GM13977 (cell line): ENCODE results near the gene TFPT.
A peak's percentile ranks its signal among the peaks of the same experiment; 100 is the strongest.

Experiments used
- DNase-seq: peaks from one replicate; pipeline ENCODE4 v3.0.0; 2012; ENCODE audit warnings: low spot score
- in situ Hi-C: fragments of 300-500 bp; cut with MboI; formaldehyde crosslinking; loops from one replicate; pipeline ENCODE4 v1.12.0; 2022; ENCODE audit warnings: low sequenced_read_pairs, low pct_unique_long_range_greater_than_20kb, mixed read lengths, inconsistent platforms; ENCODE audit not compliant: unreplicated experiment
- TF ChIP-seq, protein P1 (sequence below): IDR thresholded peaks from 2 replicates; pipeline ENCODE4 v1.5.1; 2012; ENCODE audit warnings: mild to moderate bottlenecking, control low read depth; ENCODE audit not compliant: insufficient read depth; ENCODE audit errors: extremely low read depth, missing control alignments

The TFPT gene

DNA sequence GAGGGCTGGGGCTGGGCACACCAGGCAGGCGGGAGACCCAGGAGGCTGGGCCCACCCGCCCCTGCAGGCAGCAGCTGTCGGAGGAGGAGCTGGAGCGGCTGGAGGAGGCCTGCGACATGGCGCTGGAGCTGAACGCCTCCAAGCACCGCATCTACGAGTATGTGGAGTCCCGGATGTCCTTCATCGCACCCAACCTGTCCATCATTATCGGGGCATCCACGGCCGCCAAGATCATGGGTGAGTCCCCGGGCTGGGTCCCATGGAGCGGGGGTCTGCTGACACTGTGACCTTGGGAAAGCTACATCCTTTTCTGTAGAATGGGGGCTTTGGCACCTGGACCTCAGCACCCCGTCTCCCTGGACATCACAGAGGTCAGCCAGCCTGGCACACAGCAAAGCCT lies 8.2 kb upstream of the TFPT start:
- TF ChIP-seq, protein P1, sequence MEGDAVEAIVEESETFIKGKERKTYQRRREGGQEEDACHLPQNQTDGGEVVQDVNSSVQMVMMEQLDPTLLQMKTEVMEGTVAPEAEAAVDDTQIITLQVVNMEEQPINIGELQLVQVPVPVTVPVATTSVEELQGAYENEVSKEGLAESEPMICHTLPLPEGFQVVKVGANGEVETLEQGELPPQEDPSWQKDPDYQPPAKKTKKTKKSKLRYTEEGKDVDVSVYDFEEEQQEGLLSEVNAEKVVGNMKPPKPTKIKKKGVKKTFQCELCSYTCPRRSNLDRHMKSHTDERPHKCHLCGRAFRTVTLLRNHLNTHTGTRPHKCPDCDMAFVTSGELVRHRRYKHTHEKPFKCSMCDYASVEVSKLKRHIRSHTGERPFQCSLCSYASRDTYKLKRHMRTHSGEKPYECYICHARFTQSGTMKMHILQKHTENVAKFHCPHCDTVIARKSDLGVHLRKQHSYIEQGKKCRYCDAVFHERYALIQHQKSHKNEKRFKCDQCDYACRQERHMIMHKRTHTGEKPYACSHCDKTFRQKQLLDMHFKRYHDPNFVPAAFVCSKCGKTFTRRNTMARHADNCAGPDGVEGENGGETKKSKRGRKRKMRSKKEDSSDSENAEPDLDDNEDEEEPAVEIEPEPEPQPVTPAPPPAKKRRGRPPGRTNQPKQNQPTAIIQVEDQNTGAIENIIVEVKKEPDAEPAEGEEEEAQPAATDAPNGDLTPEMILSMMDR, result no peak
- in situ Hi-C loops, result no loop called here
- DNase-seq, result no peak

DNA sequence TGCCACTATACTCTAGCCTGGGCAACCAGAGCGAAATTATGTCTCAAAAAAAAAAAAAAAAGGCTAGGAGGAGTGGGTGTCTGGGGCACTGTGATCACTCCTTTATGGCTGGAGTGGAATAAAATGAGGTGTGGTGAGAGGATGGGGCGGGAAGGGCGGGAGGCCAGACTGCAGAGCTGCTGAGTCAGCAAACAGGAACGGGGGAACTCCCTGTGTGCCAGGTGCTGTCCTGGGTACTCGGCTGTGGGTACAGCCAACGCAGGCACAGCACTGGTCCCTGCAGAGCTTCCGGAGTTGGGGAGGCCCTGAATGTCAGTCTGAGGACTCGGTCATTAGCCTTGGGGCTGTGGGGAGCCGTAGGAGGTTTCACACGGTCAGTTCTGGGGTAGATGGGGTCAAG lies 5.8 kb upstream of the TFPT start:
- in situ Hi-C loops, result no loop called here
- DNase-seq, result no peak
- TF ChIP-seq, protein P1, result no peak

DNA sequence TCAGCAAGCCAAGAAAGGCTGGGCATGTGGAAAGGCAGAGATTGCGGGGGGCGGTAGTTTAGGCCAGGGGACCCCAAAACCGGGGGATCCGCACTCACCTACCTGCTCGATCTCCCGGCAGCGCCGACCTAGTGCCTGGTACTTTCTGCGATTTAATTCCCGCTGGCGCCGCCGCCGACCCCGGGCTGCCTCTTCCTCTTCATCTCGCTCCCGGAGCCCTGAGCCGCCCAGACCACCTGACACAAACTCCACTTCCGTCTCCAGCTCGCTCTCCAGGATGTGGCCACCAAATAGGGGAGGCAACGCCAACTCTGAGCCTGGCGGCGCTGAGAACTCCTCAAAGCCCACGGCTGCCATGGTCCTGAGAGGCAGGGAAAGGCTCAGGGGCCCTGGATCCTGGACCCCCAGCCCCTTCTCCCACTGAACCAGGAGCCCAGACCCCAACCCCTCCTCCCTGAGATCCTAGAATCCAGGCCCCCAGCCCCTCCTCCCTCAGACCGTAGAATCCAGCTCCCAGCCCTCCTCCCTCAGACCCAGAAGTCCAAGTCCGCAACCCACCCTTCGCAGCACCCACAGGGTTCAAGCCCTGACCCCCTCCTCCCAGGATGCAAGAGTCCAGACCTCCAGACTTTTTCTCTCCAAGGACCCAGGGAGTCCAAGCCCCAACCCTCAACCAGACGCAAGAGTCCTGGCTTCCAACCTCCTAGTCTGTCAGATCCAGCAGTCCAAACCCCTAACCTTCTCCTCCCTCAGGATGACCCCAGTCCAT lies 933 bp downstream of the TFPT start:
- peak; percentile 70 for DNase-seq
- TF ChIP-seq, protein P1, result no peak
- in situ Hi-C loops, result no loop called here

DNA sequence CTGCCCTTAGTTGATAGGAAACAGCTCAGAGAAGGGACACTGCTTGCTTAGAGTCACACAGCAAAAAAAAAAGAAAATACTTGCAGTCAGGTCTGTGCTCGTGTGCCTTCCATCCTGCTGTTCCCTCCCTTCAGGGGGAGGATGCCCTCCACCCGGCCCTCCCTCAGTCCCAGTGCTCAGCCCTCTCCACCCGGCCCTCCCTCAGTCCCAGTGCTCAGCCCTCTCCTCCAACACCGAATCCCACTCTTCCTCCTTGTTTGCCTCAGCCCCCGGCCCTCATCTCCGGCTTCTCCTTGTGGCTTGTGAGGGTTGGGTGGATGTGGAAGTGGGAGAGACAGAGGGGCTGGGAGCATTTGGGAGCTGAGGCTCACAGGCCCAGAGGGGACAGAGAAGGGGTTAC lies 5.8 kb downstream of the TFPT start:
- TF ChIP-seq, protein P1, result no peak
- DNase-seq, result no peak
- in situ Hi-C loops, result no loop called here

DNA sequence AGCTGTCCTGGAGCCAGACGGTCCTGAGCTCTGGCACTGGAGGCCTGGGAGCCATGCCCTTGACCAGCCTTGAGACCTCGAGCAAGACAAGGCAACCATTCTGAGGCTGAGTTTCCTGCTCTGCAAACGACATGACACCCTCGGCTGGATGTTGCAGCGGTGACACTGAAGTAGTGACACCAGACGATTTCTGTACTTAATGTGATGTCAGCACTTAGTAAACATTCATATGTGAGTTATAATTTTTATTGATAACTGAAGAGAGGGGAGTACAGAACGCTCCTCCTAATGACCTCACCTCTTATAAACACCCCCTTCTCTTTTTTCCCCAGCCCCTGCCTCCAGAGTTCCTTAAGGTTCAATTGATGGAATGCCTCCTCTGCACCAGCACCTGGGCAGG lies 7.0 kb downstream of the TFPT start:
- TF ChIP-seq, protein P1, result no peak
- in situ Hi-C loops, result no loop called here
- DNase-seq, result no peak

DNA sequence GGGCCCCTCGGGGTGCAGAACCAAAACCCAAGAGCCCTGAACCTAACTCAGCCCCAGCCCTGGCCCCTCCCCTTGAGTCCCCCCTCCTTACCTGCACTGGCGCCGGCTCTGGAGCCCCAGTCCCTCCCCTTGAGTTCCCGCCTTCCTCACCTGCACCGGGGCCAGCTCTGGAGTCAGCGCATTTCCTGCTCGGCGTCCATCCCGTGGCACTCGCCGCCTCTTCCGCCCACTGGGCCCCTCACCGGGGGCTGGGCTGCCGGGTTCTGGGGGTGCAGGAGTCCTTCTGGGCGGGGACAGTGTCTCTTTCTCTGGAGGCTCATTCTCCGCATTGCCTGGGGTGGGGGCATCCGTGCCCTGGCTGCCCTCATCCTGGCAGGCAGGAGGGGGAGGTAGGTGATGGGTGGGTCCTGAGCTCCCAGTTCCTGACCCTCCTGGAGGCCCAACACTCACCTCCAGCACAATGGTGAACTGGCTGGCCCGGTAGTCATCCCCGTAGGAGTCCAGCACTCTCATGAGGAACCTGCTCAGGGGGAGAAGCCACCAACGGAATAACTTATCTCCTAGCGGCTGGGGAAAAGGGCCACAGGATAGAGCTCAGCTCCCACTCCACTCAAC lies 7.5 kb downstream of the TFPT start:
- DNase-seq, result no peak
- TF ChIP-seq, protein P1, result no peak
- in situ Hi-C loops, result no loop called here
